Mononuclear cell (primary cell): Measurements from ENCODE around the gene SSR1. TPM values are rescaled to one million over a fixed set of nuclear protein-coding genes. Genes with fewer than 3 reads are reported as not detected.
"Not testable (repeated sequence)": the region's sequence is repeated elsewhere in the genome, so short reads cannot be mapped to it uniquely, and the experiment has no call there.

Experiments
- H3K27me3 ChIP-seq: 2 replicates; pipeline ENCODE4 v1.6.0; 2011; ENCODE audit warnings: low read length, control low read depth; ENCODE audit not compliant: insufficient read depth
- H3K4me1 ChIP-seq: 2 replicates; pipeline ENCODE4 v1.5.1; 2011; ENCODE audit warnings: mild to moderate bottlenecking, low read length, control low read depth; ENCODE audit not compliant: insufficient read depth
- H3K4me3 ChIP-seq: 2 replicates; pipeline ENCODE4 v1.5.1; 2011; ENCODE audit warnings: mild to moderate bottlenecking, low read length, moderate library complexity
- H3K9me3 ChIP-seq: 2 replicates; pipeline ENCODE4 v1.5.1; 2011; ENCODE audit warnings: low read depth, mild to moderate bottlenecking, control low read depth, low read length
- total RNA-seq: library from RNA; depleted of rRNA; stranded (reverse); fragments of >200 nt; gene quantifications from one replicate; pipeline ENCODE4 v1.2.3, GENCODE V29; 2012

Gene SSR1
- total RNA-seq = 74.5 TPM

DNA sequence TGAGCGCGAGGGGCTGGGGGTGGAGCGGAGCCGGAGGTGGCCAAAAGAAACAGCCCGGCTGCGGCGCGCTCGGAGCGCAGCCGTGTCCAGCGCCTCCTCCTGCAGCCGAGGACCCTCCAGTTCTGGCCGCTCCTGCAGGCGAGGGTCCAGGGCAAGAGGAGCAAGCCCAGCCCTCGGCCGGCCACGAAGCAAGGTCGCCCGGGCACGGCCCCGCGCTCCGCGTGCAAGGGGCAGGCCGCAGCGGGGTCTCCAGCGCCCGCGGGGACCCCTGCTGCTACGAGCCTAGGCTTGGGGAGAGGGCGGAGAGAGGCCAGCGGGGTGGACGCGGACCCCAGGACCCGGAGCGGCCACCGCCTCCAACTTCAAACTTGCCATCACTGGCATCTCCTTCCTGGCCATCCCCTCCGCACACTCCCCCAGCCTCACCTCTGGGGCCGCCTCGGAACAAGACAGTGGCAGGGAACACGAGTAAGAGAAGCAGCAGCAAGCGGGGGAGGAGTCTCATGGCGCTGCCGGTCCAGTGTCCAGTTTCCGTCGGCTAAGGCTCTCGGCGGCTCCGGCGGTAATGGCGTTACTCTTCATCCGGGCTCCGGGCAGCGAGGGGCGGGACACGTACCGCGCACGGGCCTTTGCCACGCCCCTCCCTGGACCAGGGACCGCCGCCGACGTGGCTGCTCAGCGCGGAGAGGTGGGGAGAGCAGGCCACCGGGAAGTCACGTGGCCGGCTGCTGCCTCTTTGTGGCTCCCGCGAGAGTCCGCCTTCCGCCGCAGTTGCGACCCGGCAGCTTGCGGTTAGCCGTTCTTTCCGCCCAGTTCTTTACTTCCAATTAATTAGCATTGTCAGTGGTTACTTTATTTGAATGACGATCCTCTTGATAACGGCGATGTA lies at the start of gene SSR1:
TSS of gene SSR1 (minus strand) at position 584 of the 889 bp plus-strand sequence. CDS start at position 505, 79 bp downstream.
- Histone ChIP-seq H3K9me3 (no peaks in the 10 kb centered on the region), H3K27me3 (no peaks in the 10 kb centered on the region), H3K4me1 (peaks cover 48% of the 10 kb centered on the region), H3K4me3 (peak within 1 kb of the TSS; percentile 98)

DNA sequence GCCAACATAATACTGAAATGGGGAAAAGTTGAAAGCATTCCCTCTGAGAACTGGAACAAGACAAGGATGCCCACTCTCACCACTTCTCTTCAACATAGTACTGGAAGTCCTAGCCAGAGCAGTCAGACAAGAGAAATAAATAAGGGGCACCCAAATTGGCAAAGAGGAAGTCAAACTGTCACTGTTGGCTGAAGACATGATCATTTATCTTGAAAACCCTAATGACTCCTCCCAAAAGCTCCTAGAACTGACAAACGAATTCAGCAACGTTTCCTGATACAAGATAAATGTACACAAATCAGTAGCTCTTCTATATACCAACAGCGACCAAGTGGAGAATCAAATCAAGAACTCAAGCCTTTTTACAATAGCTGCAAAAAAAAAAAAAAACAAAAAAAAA lies 38.9 kb upstream of the SSR1 start:
- not testable (repeated sequence) for H3K27me3 ChIP-seq, H3K9me3 ChIP-seq, H3K4me3 ChIP-seq, H3K4me1 ChIP-seq

DNA sequence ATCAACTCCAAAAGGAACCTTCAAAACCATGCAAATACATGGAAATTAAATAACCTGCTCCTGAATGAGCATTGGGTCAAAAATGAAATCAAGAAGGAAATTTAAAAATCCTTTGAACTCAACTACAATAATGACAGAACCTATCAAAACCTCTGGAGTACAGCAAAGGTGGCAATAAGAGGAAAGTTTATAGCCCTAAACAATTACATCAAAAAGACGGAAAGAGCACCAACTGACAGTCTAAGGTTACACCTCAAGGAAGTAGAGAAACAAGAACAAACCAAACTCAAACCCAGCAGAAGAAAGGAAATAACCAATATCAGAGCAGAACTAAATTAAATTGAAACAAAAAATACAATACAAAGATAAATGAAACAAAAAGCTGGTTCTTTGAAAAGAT lies 37.6 kb upstream of the SSR1 start:
- not testable (repeated sequence) for H3K27me3 ChIP-seq, H3K9me3 ChIP-seq, H3K4me3 ChIP-seq, H3K4me1 ChIP-seq

DNA sequence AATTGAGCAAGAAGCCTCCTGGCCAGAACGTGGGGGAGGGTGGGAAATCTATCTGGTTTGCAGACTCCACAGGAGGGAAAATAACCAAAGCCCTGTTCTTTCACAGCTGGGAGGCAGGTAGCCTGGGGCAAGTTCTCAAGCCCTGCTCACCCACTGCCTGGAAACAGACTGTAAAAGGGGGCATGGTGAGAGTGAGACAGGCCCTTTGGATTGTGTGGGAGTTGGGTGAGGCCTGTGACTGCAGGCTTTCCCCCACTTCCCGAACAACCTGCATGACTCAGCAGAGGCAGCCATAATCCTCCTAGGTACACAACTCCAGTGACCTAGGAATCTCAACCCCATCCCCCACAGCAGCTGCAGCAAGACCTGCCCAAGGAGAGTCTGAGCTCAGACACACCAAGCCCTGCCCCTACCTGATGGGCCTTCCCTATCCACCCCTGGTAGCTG lies 34.6 kb upstream of the SSR1 start:
- not testable (repeated sequence) for H3K4me3 ChIP-seq, H3K4me1 ChIP-seq, H3K27me3 ChIP-seq, H3K9me3 ChIP-seq

DNA sequence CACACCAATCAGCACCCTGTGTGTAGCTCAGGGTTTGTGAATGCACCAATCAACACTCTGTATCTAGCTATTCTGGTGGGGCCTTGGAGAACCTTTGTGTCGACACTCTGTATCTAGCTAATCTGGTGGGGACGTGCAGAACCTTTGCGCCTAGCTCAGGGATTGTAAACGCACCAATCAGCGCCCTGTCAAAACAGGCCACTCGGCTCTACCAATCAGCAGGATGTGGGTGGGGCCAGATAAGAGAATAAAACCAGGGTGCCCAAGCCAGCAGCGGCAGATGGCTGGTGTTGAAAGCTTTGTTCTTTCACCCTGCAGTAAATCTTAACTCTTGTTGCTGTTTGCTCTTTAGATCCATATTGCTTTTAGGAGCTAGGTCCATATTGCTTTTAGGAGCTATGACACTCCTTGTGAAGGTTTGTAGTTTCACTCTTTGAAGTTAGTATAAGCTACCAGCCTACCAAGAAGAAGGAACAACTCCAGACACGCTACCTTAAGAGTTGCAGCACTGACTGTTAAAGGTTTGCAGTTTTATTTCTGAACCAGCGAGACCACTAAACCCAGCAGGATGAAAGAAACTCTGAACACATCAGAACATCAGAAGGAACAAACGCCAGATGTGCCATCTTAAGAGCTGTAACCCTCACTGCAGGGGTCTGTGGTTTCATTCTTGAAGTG lies 31.9 kb upstream of the SSR1 start:
- not testable (repeated sequence) for H3K9me3 ChIP-seq, H3K4me1 ChIP-seq, H3K4me3 ChIP-seq, H3K27me3 ChIP-seq

DNA sequence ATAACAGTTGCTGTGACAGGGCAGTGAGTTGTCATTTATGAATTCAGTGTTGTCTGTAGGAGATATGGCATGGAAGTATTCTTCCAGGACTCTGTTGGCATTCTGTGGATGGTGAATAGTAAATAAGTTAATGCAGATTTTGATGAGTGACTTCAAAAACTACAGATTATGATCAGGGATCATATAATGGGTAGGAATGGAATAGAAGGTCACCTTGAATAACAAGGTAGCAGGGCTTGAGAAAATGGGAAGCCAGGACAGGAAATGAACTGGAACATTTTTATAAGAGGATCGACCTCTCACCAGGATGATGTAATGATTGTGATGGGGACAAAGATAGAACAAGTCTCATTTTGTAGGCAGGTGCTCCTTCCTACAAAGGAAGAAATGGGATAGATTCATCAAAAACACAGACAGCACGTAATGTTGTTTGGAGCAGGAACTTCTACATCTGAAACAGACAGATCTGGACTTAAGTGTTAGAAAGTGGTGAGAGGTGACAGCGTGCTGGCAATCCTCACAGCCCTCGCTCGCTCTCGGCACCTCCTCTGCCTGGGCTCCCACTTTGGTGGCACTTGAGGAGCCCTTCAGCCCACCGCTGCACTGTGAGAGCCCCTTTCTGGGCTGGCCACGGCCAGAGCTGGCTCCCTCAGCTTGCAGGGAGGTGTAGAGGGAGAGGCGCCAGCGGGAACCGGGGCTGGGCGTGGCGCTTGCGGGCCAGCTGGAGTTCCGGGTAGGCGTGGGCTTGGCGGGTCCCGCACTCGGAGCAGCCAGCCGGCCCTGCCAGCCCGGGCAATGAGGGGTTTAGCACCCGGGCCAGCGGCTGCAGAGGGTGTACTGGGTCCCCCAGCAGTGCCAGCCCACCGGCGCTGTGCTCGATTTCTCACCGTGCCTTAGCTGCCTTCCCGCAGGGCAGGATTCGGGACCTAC lies 30.8 kb upstream of the SSR1 start:
- H3K27me3 ChIP-seq = no peaks in the 10 kb centered on the region
- H3K4me3 ChIP-seq = no peak overlapping the region
- no peaks in the 10 kb centered on the region for H3K4me1 ChIP-seq
- H3K9me3 ChIP-seq = no peaks in the 10 kb centered on the region

DNA sequence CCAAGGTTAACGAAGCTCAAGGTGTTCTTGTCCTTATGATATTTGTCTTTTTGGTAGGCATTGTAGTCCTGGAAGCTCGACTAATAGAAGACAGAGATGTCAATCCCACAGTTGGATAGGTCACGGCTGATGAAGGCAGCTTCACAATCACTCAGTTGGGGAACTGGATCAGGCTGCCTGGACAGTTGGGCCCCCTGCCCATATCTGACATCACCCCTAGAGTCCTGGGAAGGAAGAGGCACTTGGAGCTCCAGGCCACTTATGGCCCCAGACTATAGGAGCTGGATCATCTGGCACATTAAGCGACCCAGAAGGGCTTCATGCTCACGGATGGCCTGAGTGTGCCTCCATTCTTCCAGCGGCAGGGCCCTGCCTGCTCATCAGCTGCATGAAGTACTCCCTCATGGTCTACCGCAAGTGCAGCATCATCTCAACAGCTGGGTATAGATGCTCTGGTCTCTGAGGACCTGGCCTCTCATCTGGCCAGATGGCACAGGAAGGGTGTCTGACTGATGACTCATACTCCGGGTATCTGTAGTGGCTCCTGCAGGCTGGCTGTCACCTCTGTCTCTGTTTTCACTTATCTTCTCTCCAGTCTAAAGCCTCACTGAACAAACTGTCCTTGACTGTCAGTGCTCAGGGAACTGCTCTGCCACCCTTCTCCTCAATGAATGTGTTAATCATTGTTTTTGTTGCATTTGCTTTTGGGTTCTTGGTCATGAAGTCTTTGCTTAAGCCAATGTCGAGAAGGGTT lies 29.2 kb upstream of the SSR1 start:
- H3K4me1 ChIP-seq = no peaks in the 10 kb centered on the region
- no peaks in the 10 kb centered on the region for H3K27me3 ChIP-seq
- H3K4me3 ChIP-seq = no peak overlapping the region
- no peaks in the 10 kb centered on the region for H3K9me3 ChIP-seq

DNA sequence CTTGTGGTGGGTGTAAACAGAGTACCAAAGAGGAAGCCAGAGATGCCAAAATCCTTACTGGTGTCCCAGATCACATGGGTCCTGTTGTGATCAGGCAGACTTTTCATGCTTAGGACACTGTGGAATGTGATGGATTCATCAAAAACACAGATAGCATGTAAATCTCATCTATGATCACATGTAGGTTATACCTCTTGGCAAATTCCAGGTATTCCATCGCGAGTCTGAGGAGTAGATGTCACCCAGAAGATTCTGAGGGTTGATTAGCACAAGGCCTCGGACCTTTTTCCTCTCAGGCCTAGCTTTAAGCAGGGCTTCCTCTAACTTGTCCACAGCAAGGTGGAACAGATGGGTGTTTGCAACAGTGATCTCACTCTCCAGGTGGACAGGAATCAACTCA lies 28.3 kb upstream of the SSR1 start:
- no peak overlapping the region for H3K4me3 ChIP-seq
- H3K27me3 ChIP-seq = no peaks in the 10 kb centered on the region
- no peaks in the 10 kb centered on the region for H3K4me1 ChIP-seq
- H3K9me3 ChIP-seq = no peaks in the 10 kb centered on the region

DNA sequence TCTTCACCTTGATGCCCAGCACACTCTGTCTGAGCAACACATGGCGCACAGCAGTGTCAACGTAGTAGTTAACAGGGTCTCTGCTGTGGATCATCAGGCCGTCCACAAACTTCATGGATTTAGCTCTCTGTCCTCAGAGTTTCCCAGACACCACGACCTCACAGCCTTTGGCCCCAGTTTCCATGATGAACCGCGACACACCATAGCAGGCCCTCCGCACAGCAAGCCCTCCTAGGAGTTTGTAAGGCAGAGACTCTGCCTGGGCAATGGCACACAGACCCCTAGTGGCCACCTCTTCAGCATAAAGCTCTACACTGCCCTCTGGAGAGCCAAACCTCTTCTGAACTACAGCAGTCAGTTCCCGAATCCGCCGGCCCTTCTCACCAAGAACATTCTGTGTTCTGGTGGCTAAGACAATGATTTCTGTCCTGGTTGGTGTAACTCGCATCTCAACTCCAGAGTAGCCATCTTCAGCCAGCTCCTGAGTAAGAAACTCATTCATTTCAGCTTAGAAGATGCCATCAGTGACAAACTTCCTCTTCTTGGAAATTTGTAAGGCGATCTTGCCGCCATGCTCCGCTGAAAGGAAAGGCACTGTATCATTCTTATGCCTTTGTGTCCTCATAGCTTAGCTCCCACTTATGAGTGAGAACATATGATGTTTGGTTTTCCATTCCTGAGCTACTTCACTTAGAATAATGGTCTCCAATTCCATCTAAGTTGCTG lies 26.2 kb upstream of the SSR1 start:
- not testable (repeated sequence) for H3K27me3 ChIP-seq, H3K4me1 ChIP-seq, H3K9me3 ChIP-seq, H3K4me3 ChIP-seq

DNA sequence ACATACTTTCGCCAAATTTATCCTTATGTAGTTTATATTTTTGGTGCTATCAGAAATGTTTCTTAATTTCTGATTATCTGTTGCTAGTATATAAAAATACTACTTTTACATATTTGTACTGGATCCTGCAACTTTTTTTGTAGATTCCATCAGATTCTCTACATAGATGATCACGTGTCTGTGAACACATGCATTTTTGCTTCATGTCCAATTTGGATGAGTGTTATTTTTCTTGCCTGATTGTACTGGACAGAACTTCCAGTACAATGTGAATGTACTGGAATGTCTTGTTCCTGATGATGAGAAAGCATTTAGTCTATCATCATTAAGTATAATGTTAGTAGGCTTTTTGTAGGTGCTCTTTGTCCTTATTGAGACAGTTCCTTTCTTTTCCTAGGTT lies 25.0 kb upstream of the SSR1 start:
- H3K27me3 ChIP-seq = no peaks in the 10 kb centered on the region
- no peaks in the 10 kb centered on the region for H3K9me3 ChIP-seq
- H3K4me1 ChIP-seq = no peaks in the 10 kb centered on the region
- no peak overlapping the region for H3K4me3 ChIP-seq

DNA sequence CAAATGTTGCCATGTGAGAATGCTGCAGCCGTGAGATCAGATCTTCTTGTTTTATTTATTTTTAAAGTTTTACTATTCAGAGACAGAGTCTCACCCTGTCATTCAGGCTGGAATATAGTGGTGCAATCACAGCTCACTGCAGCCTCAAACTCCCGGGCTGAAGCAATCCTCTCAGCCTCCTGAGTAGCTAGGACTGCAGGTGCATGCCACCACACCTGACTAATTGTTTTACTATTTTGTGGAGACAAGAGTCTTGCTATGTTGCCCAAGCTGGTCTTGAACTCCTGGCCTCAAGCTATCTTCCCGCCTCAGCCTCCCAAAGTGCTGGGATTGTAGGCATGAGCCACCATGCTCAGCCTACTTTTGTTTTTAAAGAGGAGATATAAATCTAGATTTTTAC lies 22.5 kb upstream of the SSR1 start:
- peaks cover 13% of the 10 kb centered on the region for H3K4me1 ChIP-seq

DNA sequence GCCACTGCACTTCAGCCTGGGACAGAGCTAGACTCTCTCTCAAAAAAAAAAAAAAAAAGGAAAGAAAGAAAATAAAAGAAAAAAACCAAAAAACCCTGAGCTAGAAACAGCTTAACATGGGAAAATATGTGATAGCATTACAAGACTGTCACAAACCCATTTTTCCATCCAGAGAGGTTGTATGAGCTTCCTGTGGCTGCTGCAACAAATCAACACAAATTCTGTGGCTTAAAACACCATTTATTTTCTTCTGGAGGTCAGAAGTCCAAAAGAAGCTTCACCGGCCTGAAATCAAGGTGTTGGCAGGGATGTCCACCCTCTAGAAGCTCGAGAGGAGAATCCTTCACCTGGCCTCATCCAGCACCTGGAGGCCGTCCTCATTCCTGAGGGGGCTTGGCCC lies 21.7 kb upstream of the SSR1 start:
- Histone ChIP-seq H3K4me1 (peaks cover 13% of the 10 kb centered on the region), H3K27me3 (no peaks in the 10 kb centered on the region), H3K4me3 (no peak overlapping the region), H3K9me3 (no peaks in the 10 kb centered on the region)

More for the DNA sequence above, 22.5 kb upstream of the SSR1 start:
- Histone ChIP-seq H3K9me3 (no peaks in the 10 kb centered on the region), H3K27me3 (no peaks in the 10 kb centered on the region), H3K4me3 (no peak overlapping the region)

DNA sequence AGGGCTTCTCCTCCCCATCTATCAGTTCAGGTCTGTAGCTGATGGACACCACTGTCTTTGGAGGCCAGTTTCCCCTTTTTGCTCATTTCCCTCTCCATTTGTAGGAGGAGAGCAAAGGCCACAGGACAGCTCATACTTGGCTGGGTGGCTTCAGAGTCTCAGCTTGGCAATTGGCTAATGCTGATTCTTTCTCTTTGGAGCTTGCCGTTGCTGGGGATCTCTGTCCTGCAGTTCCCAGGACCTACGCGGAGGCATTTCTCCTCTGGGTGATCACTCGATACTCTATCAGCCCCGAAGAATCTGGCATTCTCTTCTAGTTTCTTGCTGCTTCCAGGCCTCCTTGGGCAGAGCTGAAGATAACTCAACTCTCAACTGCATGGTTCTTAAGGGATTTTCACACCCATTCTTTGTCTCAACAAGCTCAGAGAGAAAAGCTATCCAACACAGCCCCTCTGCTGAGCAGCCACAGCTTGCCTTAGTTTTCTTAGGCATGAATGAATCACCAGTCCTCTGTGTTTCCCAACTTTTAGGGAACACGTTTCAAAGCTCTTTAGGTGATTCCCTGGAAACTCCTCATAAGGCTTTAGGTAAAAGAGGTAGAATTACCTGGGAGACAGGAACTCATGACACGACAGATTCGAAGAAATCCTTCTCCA lies 19.2 kb upstream of the SSR1 start:
- Histone ChIP-seq H3K4me1 (peaks cover 26% of the 10 kb centered on the region), H3K27me3 (no peaks in the 10 kb centered on the region), H3K4me3 (no peak overlapping the region), H3K9me3 (no peaks in the 10 kb centered on the region)
